HG03095 (cell line): ENCODE results near the gene NRF1.
"Not testable (repeated sequence)": the region's sequence is repeated elsewhere in the genome, so short reads cannot be mapped to it uniquely, and the experiment has no call there.

Experiments
- ATAC-seq: cut with Tn5 transposase; IDR thresholded peaks from one replicate; pipeline ENCODE4 v1.9.1; 2021; ENCODE audit warnings: moderate library complexity; ENCODE audit not compliant: unreplicated experiment

Gene NRF1

DNA sequence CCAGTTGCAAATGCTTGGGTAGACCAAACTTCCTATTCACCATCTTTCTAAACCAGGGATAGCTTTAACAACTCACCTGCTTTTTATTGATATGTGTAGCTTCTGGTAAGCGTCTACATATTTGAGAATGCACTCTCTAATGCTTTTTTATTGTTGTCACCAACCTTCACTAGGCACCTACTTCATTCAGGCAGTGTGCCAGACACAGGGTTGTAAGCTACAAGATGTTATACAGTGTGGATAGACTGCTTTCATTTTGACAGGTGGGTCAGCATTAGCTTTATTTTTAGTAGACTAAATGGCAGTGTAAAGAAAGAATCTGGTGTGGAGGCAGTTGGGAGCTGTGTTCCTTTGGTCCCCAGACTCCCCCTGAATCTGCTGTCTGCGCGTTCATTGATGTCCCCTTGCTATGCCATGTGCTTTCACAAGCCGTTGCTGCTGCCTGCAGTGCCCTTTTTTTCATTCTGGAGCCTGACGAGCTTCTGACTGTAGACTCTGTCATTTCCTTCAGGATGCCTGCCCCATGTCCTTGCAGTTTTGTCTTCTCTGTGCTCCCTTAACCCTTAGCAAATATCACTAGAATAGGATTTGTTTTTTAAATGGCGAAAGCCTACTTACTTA lies 32.1 kb downstream of the NRF1 start:
- no peak for ATAC-seq

DNA sequence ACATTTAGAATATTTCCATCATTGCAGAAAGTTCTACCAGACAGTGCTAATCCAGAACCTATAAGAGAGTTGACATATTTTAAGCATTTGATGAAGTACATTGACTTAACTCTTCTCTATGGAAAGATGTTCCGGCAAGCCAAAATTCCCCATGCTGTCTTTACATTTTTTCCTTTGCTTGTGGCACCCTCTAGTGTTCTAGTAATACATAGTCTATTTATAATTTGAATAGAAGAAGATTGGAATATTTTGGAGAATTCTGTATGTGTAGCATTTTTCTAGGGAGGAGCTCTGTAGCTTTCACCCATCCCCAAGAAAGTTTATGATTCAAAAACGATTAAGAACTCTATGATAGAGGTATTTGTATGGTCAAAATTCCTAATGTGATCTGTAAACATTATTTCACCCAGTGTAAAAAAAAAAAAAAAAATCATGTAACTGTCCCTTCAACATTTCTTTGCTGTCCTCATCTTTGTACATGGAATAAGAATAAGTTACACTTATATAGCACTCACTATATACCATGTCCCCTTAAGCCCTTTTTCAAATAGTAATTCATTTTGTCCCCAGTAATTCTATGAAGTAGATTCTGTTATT lies 33.2 kb downstream of the NRF1 start:
- ATAC-seq, result no peak

DNA sequence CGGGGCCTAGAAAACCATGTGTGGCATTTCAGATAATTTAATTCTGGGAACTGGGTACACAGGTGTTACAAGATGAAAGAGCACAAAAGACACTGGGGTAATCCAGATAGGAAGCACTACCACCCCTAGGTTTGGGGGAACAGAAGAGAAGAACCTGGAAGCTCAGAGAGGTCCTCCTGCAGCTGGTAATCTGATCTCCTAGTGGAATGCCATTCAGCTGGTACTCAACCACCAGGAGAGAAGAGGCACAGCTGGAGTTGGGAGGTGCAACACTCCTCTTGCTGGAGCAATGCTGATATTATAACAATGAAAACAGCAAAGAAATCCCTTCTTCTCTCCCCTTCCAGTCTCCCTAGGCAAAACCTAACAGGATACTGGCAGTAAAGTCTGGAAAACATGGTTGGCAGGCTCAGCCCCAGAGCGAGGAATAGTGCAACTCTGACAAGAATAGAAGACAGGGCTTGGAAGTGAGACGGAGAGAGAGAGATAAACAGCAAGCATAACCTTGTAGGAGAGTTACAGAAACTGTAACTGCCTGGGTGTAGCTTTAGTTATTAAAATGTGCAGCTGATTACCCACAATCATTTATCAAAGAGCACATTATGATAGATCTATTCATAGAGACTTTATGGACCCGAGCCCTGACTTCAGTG lies 35.0 kb downstream of the NRF1 start:
- ATAC-seq, result no peak

- ATAC-seq, result no peak
Measured at GRCh38 chr7:129649128-129649690, 37.7 kb downstream of the NRF1 start.

DNA sequence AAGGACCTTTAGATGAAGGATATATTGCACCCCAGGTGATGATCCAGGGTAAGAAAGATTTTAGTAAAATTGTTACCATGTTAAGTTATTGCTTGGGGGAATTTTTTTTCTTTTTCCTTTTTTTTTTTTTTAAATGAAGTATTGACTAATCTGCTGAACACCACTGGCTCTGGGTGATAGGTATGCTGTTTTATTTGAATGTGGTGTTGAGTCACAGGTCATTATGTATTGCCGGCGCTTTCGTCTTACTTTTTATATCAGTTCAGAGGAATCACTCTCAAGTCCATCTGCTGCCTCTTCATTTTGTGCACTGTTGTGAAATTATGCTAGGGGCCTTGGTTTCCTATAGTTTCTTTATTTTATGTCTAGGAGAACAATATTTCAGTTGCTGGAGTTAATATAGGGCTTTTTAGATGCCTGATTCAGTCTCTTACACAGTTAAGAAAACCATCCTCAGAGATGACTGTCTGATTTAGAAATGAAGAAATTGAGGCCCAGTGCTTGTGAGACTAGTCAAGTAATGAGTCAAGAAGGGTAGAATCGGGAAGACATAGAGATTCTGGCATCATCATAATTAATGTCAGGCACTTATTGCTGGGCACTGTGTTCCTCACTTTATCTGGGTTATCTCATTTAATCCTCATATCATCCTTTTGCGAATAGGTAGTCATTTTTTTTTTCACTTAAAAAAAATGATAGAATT lies 38.7 kb downstream of the NRF1 start:
- no peak for ATAC-seq

- ATAC-seq, result no peak
Measured at GRCh38 chr7:129652914-129653313, 41.4 kb downstream of the NRF1 start.

GRCh38 chr7:129655811-129656210 lies 44.3 kb downstream of the NRF1 start:
- no peak for ATAC-seq

DNA sequence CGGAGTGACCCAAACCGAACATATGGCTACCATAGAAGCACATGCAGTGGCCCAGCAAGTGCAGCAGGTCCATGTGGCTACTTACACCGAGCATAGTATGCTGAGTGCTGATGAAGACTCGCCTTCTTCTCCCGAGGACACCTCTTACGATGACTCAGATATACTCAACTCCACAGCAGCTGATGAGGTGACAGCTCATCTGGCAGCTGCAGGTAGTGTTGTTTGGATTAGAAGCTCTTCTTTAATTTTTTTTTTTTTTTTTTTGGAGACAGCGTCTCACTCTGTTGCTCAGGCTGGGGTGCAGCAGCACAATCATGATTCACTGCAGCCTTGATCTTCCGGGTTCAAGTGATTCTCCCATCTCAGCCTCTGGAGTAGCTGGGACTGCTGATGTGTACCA lies 45.8 kb downstream of the NRF1 start:
- no peak for ATAC-seq

GRCh38 chr7:129659907-129660306 lies 48.4 kb downstream of the NRF1 start:
- ATAC-seq, result not testable (repeated sequence)

GRCh38 chr7:129661645-129662182 lies 50.2 kb downstream of the NRF1 start:
- no peak for ATAC-seq

DNA sequence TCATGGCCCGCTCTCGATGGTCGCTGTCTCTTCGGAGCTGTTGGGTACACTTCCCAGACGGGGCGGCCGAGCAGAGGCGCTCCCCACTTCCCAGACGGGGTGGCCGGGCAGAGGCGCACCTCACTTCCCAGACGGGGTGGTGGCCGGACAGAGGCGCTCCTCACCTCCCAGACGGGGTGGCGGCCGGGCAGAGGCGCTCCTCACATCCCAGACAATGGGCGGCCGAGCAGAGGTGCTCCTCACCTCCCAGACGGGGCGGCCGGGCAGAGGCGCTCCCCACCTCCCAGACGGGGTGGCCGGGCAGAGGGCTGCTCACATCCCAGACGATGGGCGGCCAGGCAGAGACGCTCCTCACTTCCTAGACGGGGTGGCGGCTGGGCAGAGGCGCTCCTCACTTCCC lies 51.7 kb downstream of the NRF1 start:
- not testable (repeated sequence) for ATAC-seq

DNA sequence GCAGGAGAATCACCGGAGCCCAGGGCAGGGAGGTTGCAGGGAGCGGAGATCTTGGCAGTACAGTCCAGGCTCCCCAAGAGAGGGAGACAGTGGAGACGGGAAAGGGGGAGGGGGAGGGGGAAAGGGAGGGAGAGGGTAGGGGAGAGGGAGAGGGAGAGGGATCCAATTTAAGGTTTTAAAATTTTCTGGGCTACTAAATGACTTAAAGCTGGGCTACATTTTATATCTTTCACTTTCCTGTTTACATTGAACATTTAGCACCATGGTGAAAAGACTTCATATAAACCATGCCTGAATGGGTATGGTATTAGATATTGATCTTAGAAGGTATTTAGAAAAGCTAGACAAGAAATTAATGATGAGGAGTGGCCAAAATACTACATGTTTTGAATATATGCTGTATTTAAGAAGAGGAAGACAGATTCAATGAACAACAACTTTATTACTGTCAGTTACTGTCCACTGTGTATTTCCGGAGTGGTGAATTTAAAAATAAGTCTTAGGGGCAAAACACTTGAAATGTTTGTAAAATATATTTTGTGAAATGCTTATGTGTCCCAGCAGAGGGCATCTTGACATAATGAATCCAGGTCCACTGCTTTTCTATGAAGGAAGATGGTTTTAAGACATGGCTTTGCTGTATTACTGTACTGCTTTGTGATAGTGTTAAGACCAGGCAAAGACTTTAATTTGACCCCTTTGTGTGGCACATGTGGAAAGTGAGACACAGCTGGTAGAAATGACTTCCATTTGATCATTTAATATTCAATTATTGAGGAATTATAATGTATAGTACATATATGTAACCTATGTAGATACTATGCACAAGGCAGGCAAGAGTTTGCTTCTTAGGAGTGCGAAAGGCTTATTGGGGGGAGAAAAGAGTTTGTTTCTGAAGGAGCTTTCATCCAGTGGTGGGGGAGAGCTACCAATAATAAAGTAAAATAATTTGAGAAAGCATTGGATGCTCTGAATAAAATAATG lies 52.8 kb downstream of the NRF1 start:
- no peak for ATAC-seq

DNA sequence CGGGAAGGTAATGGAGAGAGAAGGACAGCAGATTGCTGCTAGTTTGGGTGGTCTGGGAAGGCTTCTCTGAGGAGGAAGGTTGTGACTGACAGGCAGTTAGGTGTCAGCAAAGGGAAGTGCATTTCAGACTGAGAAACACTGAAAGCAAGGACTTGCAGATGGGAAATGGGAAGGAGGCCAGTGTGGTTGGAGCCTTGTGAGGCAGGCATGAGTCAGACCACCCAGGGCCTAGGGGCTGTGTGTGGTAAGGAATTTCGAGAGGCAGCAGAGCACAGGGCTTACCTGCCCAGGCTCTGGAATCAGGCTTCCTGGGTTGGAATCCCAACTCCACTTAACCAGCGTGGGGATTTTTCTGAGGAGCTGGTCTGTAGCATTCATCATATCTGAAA lies 53.5 kb downstream of the NRF1 start:
- ATAC-seq, result no peak

GRCh38 chr7:129667116-129667515 lies 55.6 kb downstream of the NRF1 start:
- no peak for ATAC-seq

DNA sequence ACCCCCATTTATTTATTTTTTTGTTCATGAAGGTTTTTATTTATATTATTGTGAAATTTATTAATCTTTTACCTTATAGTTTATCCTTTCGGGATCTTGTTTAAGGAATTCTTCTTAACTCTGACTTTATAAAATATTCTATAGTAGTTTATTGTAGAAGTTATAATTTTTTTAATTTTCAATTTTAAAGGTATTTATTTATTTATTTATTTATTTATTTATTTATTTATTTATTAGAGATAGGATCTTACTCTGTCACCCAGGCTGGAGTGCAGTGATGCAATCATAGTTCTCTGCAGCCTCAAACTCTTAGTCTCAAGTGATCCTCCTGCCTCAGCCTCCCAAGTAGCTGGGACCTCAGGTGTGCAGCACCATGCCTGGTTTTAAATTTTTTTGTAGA lies 56.0 kb downstream of the NRF1 start:
- no peak for ATAC-seq

- ATAC-seq, result no peak
Measured at GRCh38 chr7:129669901-129670300, 58.4 kb downstream of the NRF1 start.

DNA sequence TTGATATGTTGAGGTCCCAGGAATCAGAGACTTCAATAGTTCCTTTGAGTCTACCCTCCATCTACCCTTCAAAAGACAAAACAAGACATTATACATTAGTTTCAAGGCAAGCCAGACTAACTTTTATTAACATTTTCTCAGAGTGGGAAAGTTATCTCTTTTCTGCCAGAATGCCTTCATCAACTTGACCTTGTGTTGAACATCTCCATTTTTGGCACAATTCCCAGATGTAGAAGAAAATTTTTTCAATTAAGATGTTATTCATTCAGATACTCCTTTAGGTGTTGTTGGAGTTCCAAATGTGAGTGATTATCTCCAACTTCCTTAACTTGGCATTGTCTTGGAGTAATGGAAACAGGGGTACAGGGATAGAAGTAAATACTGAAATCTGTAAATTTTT lies 59.1 kb downstream of the NRF1 start:
- no peak for ATAC-seq

DNA sequence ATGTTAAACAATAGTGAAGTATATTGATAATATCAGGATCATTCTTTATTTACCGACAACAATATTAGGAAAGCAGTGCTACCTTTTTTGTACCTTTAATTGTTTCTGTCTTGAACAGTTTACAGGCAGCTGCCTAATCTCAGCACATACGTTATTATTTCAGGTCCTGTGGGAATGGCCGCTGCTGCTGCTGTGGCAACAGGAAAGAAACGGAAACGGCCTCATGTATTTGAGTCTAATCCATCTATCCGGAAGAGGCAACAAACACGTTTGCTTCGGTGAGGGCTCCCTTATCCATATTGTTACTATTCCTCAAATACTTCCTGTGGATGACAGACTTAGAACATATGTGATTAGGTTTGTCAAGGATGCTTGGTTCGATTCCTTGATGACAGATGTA lies 59.7 kb downstream of the NRF1 start:
- ATAC-seq, result no peak

DNA sequence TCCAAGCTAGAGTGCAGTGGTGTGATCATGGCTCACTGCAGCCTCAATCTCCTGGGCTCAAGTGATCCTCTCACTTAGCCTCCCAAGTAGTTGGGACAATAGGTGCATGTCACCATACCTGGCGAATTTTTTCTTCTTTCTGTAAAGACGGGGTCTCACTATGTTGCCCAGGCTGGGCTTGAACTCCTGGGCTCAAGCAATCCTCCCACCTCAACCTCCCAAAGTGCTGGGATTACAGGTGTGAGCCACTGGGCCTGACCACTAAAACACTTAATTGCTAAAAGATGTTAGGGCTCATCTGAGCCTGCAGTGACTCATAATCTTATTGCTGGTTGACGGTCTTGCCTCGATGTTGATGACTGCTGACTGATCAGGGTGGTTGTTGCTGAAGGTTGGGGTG lies 63.0 kb downstream of the NRF1 start:
- not testable (repeated sequence) for ATAC-seq

DNA sequence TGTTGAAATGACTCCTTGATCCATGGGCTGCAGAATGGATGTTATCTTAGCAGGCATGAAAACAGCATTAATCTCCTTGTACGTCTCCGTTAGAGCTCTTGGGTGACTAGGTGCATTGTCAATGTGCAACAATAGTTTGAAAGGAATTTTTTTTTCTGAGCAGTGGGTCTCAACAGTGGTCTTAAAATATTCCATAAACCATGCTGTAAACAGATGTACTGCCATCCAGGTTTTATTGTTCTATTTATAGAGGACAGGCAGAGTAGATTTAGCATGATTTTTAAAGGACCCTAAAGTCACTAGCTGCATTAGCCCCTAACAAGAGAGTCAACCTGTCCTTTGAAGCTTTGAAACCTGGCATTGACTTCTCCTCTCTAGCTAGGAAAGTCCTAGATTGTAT lies 64.0 kb downstream of the NRF1 start:
- no peak for ATAC-seq
